Measurements from ENCODE around the gene MAP7D2. TPM values are rescaled to one million over a fixed set of nuclear protein-coding genes. Genes with fewer than 3 reads are reported as not detected.

The MAP7D2 gene
- polyA plus RNA-seq, 3 donors = 0.45 TPM; not detected in 2

- peaks cover 0 to 23% of the 10 kb centered on the region in 2 donors for H3K27me3 ChIP-seq (ENCODE audit: control insufficient read depth in 2 of 2, insufficient read depth in 2 of 2, low read length in 2 of 2)
- no peak overlapping the region for H2AFZ ChIP-seq (ENCODE audit: insufficient read depth, low read depth, low read length, poor library complexity, severe bottlenecking)
- H3K27me3 Mint-ChIP-seq (ENCODE audit: low read depth in 3 of 3) = peaks cover 0 to 29% (median 0%) of the 10 kb centered on the region in 3 donors
- no peaks in the 10 kb centered on the region for H3K79me2 ChIP-seq (ENCODE audit: insufficient read depth, low read length)
- intact Hi-C loops (cut with micrococcal nuclease) = no loop called here
- no peak overlapping the region for H3K27ac ChIP-seq (ENCODE audit: low read depth in 1 of 2, low read length in 2 of 2)
- H3K9ac ChIP-seq (ENCODE audit: insufficient read depth, low read length, poor library complexity, severe bottlenecking) = no peak overlapping the region
- H3K36me3 ChIP-seq (replicated peaks in 1 of 2; ENCODE audit: control insufficient read depth in 1 of 2, insufficient read depth in 2 of 2, low read length in 2 of 2) = peaks cover 68 to 86% of the 10 kb centered on the region in 2 donors
- no peak for TF ChIP-seq CTCF (IDR thresholded peaks at IDR 0.05)
- peaks cover 0 to 3% (median 0%) of the 10 kb centered on the region in 7 donors for H3K9me3 Mint-ChIP-seq
- H3K4me2 ChIP-seq (replicated peaks; ENCODE audit: extremely low read depth, low read length, poor library complexity, severe bottlenecking) = no peak overlapping the region
- H4K20me1 ChIP-seq (ENCODE audit: insufficient read depth, low read length) = peaks cover 14% of the 10 kb centered on the region
- no peak overlapping the region for H3K4me3 ChIP-seq (replicated peaks in 1 of 3; ENCODE audit: low read depth in 2 of 3, low read length in 3 of 3)
- no peak for DNase-seq
- no peaks in the 10 kb centered on the region for H3K9me3 ChIP-seq (replicated peaks in 1 of 2; ENCODE audit: control insufficient read depth in 1 of 2, insufficient read depth in 1 of 2, low read length in 2 of 2)
- WGBS (ENCODE audit: insufficient coverage) = no CpG with 5 or more reads among the region's 4 CpGs
- H3K27ac Mint-ChIP-seq = no peak overlapping the region
- H3K4me1 ChIP-seq (ENCODE audit: control insufficient read depth in 1 of 2, insufficient read depth in 2 of 2, low read length in 2 of 2) = no peaks in the 10 kb centered on the region
- no peaks in the 10 kb centered on the region for H3K4me1 Mint-ChIP-seq
- no peak overlapping the region for H3K4me3 Mint-ChIP-seq
- H3K36me3 Mint-ChIP-seq = peaks cover 55 to 58% of the 10 kb centered on the region in 2 donors
Measured at GRCh38 chrX:20159797-20160385, 43.2 kb upstream of the MAP7D2 start.

DNA sequence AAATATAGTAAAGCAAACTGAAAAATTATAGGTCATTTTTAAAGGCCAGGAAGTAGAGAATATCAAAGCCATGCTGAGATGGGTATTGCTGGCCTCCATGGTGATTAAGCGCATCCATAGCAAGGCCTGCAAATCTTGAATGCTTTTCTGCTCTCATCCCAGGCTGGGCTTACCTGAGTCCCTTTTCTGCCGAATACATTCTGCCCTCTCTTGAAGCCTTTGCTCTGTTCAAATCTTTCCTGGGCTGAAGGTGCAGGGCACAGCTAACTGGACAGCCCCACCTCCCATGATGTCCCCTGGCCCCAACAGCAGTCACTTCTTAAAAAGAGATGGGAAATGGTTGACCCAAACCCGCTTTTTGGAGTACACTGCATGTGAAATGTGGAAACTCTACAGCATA is 35.0 kb upstream of the MAP7D2 start:
- no peak for TF ChIP-seq CTCF (IDR thresholded peaks at IDR 0.05)
- Histone ChIP-seq H2AFZ (ENCODE audit: insufficient read depth, low read depth, low read length, poor library complexity, severe bottlenecking) (no peak overlapping the region), H3K79me2 (ENCODE audit: insufficient read depth, low read length) (no peaks in the 10 kb centered on the region), H3K9me3 (replicated peaks in 1 of 2; ENCODE audit: control insufficient read depth in 1 of 2, insufficient read depth in 1 of 2, low read length in 2 of 2) (no peaks in the 10 kb centered on the region), H4K20me1 (ENCODE audit: insufficient read depth, low read length) (peaks cover 5% of the 10 kb centered on the region), H3K27me3 (ENCODE audit: control insufficient read depth in 2 of 2, insufficient read depth in 2 of 2, low read length in 2 of 2) (peaks cover 0 to 47% of the 10 kb centered on the region in 2 donors), H3K4me3 (replicated peaks in 1 of 3; ENCODE audit: low read depth in 2 of 3, low read length in 3 of 3) (no peak overlapping the region), H3K27ac (ENCODE audit: low read depth in 1 of 2, low read length in 2 of 2) (no peak overlapping the region), H3K36me3 (replicated peaks in 1 of 2; ENCODE audit: control insufficient read depth in 1 of 2, insufficient read depth in 2 of 2, low read length in 2 of 2) (peaks cover 44 to 61% of the 10 kb centered on the region in 2 donors), H3K4me1 (ENCODE audit: control insufficient read depth in 1 of 2, insufficient read depth in 2 of 2, low read length in 2 of 2) (peaks cover 15 to 16% of the 10 kb centered on the region in 2 donors), H3K4me2 (replicated peaks; ENCODE audit: extremely low read depth, low read length, poor library complexity, severe bottlenecking) (no peak overlapping the region), H3K9ac (ENCODE audit: insufficient read depth, low read length, poor library complexity, severe bottlenecking) (no peak overlapping the region)
- intact Hi-C loops (cut with micrococcal nuclease) = no loop called here
- no peak overlapping the region for H3K4me3 Mint-ChIP-seq
- peaks cover 16% of the 10 kb centered on the region for H3K4me1 Mint-ChIP-seq
- no CpG with 5 or more reads among the region's 3 CpGs for WGBS (ENCODE audit: insufficient coverage)
- H3K27ac Mint-ChIP-seq = no peak overlapping the region
- H3K27me3 Mint-ChIP-seq (ENCODE audit: low read depth in 3 of 3) = peaks cover 0 to 43% (median 0%) of the 10 kb centered on the region in 3 donors
- peaks cover 36 to 37% of the 10 kb centered on the region in 2 donors for H3K36me3 Mint-ChIP-seq
- no peak for DNase-seq
- peaks cover 0 to 5% (median 0%) of the 10 kb centered on the region in 7 donors for H3K9me3 Mint-ChIP-seq
